HG03575 (cell line): ENCODE data around the gene POLR3A.
"Not testable (repeated sequence)": the region's sequence is repeated elsewhere in the genome, so short reads cannot be mapped to it uniquely, and the experiment has no call there.

Experiments used
- ATAC-seq: cut with Tn5 transposase; IDR thresholded peaks from one replicate; pipeline ENCODE4 v1.9.1; 2021; ENCODE audit not compliant: unreplicated experiment, insufficient number of reproducible peaks, low FRiP score; ENCODE audit errors: extremely low read depth

POLR3A gene

GRCh38 chr10:78029269-78030226, at the start of gene POLR3A:
Gene POLR3A, minus strand, starts transcription at chr10:78029515. Its CDS starts 108 bp downstream, at chr10:78029407.
- no peak for ATAC-seq

DNA sequence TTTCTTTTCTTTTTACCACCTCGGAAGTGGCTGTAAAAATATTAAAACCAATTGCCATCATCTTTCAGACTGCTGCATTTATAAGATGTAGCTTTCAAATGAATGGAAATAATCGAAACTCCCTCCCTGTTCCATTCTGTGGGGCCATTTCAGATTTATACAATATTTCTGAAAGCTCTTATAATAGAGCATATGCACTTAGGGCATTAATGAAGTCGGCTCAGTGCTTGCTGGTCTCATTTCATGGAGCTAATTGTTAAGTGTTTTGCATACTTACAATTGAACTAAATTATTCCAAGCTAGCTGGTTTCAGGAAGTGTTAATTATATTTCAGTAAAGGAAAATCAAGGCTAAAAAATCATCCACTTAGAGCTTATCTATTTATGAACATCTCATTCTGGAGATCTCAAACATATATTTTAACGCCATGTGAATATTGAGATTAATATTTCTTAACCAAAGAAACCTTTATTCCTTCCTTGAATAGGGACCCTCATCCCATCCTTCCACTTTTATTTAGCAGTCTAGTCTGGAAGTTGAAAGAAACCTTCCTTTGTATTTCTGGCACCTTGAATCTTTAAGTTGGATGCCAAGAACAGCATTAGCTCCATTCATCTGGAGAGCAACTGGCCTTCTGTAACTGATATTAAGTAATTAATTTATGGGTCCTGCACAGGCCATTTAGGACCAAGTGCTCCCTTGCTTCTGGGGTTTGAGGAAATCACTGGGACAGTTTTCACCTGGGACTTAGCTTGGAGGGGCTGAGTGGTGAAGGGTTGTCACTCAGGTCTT, 49.4 kb upstream of the POLR3A start:
- ATAC-seq = no peak

DNA sequence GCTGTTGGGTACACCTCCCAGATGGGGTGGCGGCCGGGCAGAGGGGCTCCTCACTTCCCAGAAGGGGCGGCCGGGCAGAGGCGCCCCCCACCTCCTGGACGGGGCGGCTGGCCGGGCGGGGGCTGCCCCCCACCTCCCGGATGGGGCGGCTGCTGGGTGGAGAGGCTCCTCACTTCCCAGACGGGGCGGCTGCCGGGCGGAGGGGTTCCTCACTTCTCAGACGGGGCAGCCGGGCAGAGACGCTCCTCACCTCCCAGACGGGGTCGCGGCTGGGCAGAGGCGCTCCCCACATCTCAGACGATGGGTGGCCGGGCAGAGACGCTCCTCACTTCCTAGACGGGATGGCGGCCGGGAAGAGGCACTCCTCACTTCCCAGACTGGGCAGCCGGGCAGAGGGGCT, 46.5 kb upstream of the POLR3A start:
- ATAC-seq = not testable (repeated sequence)

GRCh38 chr10:78072504-78072903, 43.2 kb upstream of the POLR3A start:
- no peak for ATAC-seq

- no peak for ATAC-seq
Measured at GRCh38 chr10:78071857-78072179, 42.5 kb upstream of the POLR3A start.

DNA sequence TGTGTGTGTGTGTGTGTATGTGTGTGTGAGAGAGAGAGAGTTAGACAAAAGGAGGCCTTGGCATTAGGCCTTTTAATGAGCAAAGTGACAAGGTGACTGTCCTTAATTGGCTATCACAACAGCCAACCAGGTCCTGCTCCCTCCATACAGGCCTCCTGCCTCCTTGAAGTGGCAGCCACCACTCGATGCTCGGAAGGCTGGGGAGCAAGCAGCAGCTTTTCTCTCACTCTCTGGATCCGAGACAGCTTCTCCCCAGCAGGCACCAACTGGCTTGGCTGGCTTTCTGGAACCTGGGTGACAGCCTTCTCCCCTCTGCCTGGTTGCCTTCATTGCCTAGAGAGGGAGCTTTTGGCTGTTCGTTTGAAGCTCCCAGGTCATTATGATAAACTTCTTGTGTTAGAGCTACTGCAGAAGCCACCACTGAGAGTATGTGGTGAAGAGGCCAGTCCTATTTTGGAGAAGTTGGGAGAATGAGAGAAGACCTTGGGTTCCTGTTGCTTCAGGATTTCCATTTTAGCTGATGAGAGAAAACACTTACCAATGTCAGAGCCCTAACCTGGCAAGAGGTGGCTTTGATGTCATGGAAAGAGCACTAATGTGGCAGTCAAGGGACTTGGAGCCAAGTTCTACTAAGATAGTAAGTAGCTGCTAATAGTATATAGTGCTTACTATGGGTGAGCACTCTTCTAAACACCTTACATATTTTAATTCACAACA, 42.0 kb upstream of the POLR3A start:
- ATAC-seq = no peak

DNA sequence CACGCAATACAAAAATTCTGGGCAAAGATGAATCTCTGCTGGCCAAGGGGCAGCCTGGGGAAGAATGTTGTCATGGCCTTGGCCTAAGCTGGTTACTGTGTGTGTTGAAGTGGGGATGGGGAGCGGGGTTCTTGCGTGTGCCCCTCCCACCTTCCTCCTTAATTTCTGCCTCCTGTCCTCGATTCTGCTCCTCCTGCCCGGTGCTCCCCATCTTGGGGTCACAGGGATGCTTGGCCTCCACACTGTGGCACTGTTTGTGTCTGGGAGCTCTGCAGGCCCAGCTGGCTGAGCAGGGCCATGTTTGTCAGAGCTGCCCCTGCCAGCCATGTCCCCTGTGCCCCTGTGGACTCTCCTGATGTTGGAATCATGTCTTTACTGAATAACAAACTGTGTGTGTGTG, 41.4 kb upstream of the POLR3A start:
- no peak for ATAC-seq

- not testable (repeated sequence) for ATAC-seq
Measured at GRCh38 chr10:78070064-78070463, 40.7 kb upstream of the POLR3A start.

DNA sequence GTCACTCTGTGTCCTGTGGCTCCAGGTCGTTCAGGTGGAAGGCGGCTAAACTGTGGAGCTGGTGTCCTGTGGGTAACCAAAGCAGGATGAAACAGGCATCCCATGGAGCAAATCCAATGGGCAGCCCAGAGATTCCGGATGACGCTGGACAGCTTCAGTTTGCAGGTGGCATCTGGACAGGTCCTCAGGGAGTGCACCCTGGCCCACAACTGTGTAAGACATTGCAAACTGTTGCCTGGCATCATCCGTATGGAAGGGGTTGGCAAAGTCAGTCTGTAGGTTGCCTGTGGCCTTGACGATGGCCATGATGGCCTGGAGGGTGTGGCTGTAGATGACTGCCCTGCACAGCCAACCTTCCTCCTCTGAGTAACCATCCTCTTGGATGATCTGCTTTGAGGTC, 39.8 kb upstream of the POLR3A start:
- ATAC-seq = no peak

GRCh38 chr10:78066728-78067430, 37.6 kb upstream of the POLR3A start:
- no peak for ATAC-seq

GRCh38 chr10:78066012-78066411, 36.7 kb upstream of the POLR3A start:
- ATAC-seq = no peak

GRCh38 chr10:78065611-78066010, 36.3 kb upstream of the POLR3A start:
- ATAC-seq = no peak

- ATAC-seq = not testable (repeated sequence)
Measured at GRCh38 chr10:78064919-78065318, 35.6 kb upstream of the POLR3A start.

DNA sequence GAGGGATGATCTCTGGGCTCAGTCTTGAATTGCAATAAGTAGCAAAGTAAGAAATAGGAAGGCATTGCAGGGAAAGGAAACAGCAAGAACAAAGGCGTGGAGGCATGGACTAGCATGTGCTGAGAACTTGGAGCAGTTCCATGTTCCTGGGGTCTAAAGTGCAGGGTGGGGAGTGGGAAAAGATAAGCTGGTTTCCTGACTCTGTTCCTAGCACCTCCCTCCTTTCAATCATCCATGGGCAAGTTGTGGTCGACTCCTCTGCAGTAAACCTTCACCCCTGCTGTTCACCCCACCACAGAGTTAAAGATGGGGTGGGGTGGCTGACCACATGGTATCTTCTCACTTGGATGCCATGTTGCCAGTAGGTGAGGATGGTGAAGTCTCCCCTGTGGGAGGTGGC, 33.9 kb upstream of the POLR3A start:
- no peak for ATAC-seq

DNA sequence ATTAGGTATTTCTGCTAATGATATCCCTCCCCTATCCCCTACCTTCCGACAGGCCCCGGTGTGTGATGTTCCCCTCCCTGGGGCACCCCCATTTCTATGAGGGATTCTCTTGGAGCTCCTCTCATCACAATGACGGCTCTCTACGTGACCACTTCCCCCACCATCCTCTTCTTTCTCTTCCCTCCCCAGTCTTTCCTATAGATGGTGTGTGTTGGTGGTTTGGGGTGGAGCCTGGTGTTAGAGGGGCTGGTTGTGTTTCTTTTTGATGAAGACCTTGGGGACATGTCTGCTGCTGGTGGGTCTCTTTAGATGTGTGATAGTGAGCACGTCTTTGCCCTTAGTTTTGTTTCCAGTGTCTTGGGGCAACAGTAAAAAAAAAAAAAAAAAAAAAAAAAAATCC, 33.0 kb upstream of the POLR3A start:
- no peak for ATAC-seq

- ATAC-seq = no peak
Measured at GRCh38 chr10:78059906-78060702, 30.8 kb upstream of the POLR3A start.

DNA sequence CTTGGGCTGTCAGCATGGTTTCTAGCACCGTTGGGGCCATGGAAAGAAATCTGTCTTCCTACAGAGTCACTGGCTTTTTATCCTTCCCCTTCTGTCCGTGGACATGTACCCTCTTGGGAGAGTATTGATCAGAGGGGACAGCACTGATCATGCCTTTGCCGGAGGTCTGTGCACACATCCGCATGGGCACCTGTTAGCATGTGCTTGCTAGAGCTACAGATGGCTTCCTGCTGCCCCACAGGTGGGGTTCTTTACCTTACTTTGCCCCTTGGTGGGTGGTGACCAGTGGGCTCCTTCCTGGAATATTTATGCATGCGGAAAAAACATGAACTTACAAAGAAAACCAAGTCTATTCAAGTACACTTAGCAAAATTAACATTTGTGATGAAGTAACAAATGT, 29.2 kb upstream of the POLR3A start:
- no peak for ATAC-seq

GRCh38 chr10:78053211-78053868, 24.0 kb upstream of the POLR3A start:
- ATAC-seq = no peak
